Dedifferentiated amniotic fluid mesenchymal stem cell (primary cell): ENCODE results near the gene TBP.
"Not testable (repeated sequence)": the region's sequence is repeated elsewhere in the genome, so short reads cannot be mapped to it uniquely, and the experiment has no call there.

ENCODE experiments used
- DNase-seq: peaks from one replicate; pipeline ENCODE4 v3.0.0-alpha.2; 2016; ENCODE audit errors: extremely low spot score

Gene TBP

GRCh38 chr6:170554013-170554795, at the start of gene TBP:
TBP (plus strand) TSS chr6:170554369; CDS start chr6:170557030, 2,661 bp downstream.
- DNase-seq = peak; percentile 99

GRCh38 chr6:170504479-170504878, 49.7 kb upstream of the TBP start:
- DNase-seq = no peak

- DNase-seq = no peak
These were observed 48.9 kb upstream of the TBP start for GRCh38 chr6:170505306-170505705.

- DNase-seq = no peak
These were observed 47.7 kb upstream of the TBP start for GRCh38 chr6:170506446-170506845.

GRCh38 chr6:170507728-170508127, 46.4 kb upstream of the TBP start:
- DNase-seq = not testable (repeated sequence)

- DNase-seq = not testable (repeated sequence)
These were observed 45.9 kb upstream of the TBP start for GRCh38 chr6:170508275-170508674.

GRCh38 chr6:170508892-170509722, 45.1 kb upstream of the TBP start:
- not testable (repeated sequence) for DNase-seq

- DNase-seq = no peak
These were observed 44.5 kb upstream of the TBP start for GRCh38 chr6:170509723-170510018.

GRCh38 chr6:170510631-170511030, 43.5 kb upstream of the TBP start:
- DNase-seq = no peak

- DNase-seq = no peak
These were observed 41.9 kb upstream of the TBP start for GRCh38 chr6:170512249-170512648.

- no peak for DNase-seq
These were observed 39.3 kb upstream of the TBP start for GRCh38 chr6:170514908-170515307.

GRCh38 chr6:170516783-170517616, 37.2 kb upstream of the TBP start:
- DNase-seq = peak; percentile 31

GRCh38 chr6:170522565-170523183, 31.5 kb upstream of the TBP start:
- no peak for DNase-seq

- no peak for DNase-seq
These were observed 30.7 kb upstream of the TBP start for GRCh38 chr6:170523256-170524171.

- DNase-seq = no peak
These were observed 30.0 kb upstream of the TBP start for GRCh38 chr6:170524172-170524502.

- DNase-seq = no peak
These were observed 28.4 kb upstream of the TBP start for GRCh38 chr6:170525795-170526194.

- DNase-seq = not testable (repeated sequence)
These were observed 26.2 kb upstream of the TBP start for GRCh38 chr6:170527995-170528394.

- DNase-seq = peak; percentile 66
These were observed 24.2 kb upstream of the TBP start for GRCh38 chr6:170529839-170530469.

- no peak for DNase-seq
These were observed 21.2 kb upstream of the TBP start for GRCh38 chr6:170532867-170533488.

- DNase-seq = no peak
These were observed 20.4 kb upstream of the TBP start for GRCh38 chr6:170533792-170534191.
